HEK293T (cell line): ENCODE results near the gene IL1RL1.

Experiments
- BHLHE40 ChIP-seq: fragments of 450-650 bp; IDR thresholded peaks from 2 replicates; pipeline ENCODE4 v1.6.1; 2016; ENCODE audit warnings: mild to moderate bottlenecking, moderate library complexity, borderline replicate concordance
- CTBP1 ChIP-seq: fragments of 450-650 bp; IDR thresholded peaks from 2 replicates; pipeline ENCODE4 v1.6.1; 2016; ENCODE audit warnings: borderline replicate concordance
- ELF4 ChIP-seq: fragments of 450-650 bp; IDR thresholded peaks from 2 replicates; pipeline ENCODE4 v1.6.1; 2017; ENCODE audit warnings: antibody characterized with exemption
- FOXA1 ChIP-seq: fragments of 450-650 bp; IDR thresholded peaks from 2 replicates; pipeline ENCODE4 v1.6.1; 2016; ENCODE audit warnings: mild to moderate bottlenecking
- FOXK2 ChIP-seq: fragments of 450-650 bp; IDR thresholded peaks from 2 replicates; pipeline ENCODE4 v1.6.1; 2016; ENCODE audit warnings: mild to moderate bottlenecking
- FOXM1 ChIP-seq: fragments of 450-650 bp; IDR thresholded peaks from 2 replicates; pipeline ENCODE4 v1.6.1; 2017; ENCODE audit warnings: mild to moderate bottlenecking, borderline replicate concordance
- HDGF ChIP-seq: fragments of 450-650 bp; IDR thresholded peaks from 2 replicates; pipeline ENCODE4 v1.6.1; 2017; ENCODE audit warnings: antibody characterized with exemption, borderline replicate concordance
- LEF1 ChIP-seq: fragments of 450-650 bp; IDR thresholded peaks from 2 replicates; pipeline ENCODE4 v1.6.1; 2017; ENCODE audit warnings: mild to moderate bottlenecking, borderline replicate concordance
- NFRKB ChIP-seq: fragments of 450-650 bp; IDR thresholded peaks from 2 replicates; pipeline ENCODE4 v1.6.1; 2016; ENCODE audit warnings: mild to moderate bottlenecking, moderate library complexity
- PKNOX1 ChIP-seq: fragments of 450-650 bp; IDR thresholded peaks from 2 replicates; pipeline ENCODE4 v1.6.1; 2016
- SP1 ChIP-seq: fragments of 450-650 bp; IDR thresholded peaks from 2 replicates; pipeline ENCODE4 v1.6.1; 2017
- TARDBP ChIP-seq: fragments of 450-650 bp; IDR thresholded peaks from 2 replicates; pipeline ENCODE4 v1.6.1; 2016
- ZNF384 ChIP-seq: fragments of 450-650 bp; IDR thresholded peaks from 2 replicates; pipeline ENCODE4 v1.6.1; 2016

GRCh38 chr2:102357937-102358336 lies 46.6 kb downstream of the IL1RL1 start:
- TF ChIP-seq FOXM1 (no peak), FOXK2 (no peak), FOXA1 (no peak), HDGF (no peak), SP1 (no peak), ZNF384 (no peak), LEF1 (no peak), TARDBP (no peak), BHLHE40 (no peak), PKNOX1 (no peak), ELF4 (no peak), NFRKB (no peak), CTBP1 (no peak)
